Mesenchymal stem cell (in vitro differentiated cells and primary cell): ENCODE data around the gene CCDC152.
A peak's percentile ranks its signal among the peaks of the same experiment; 100 is the strongest.
"Not testable (repeated sequence)": the region's sequence is repeated elsewhere in the genome, so short reads cannot be mapped to it uniquely, and the experiment has no call there.

ENCODE experiments used
- DNase-seq: peaks from one replicate; pipeline ENCODE4 v3.0.0-alpha.2; 2013
- H2AFZ ChIP-seq: one replicate; pipeline ENCODE4 v1.6.1; 2013; ENCODE audit warnings: low read depth, mild to moderate bottlenecking, control low read depth, inconsistent platforms, low read length, moderate library complexity
- H2AK5ac ChIP-seq: 2 replicates; pipeline ENCODE4 v1.6.1; 2013; ENCODE audit warnings: low read length, moderate library complexity, mild to moderate bottlenecking, inconsistent platforms; ENCODE audit not compliant: severe bottlenecking
- H2BK120ac ChIP-seq: one replicate; pipeline ENCODE4 v1.6.1; 2013; ENCODE audit warnings: low read depth, mild to moderate bottlenecking, inconsistent platforms, low read length, moderate library complexity
- H2BK12ac ChIP-seq, 2 experiments: one replicate each; pipeline ENCODE4 v1.6.1; 2013; ENCODE audit warnings: inconsistent platforms in 2 of 2, low read length in 2 of 2, mild to moderate bottlenecking in 2 of 2, moderate library complexity in 2 of 2, control low read depth in 1 of 2
- H2BK15ac ChIP-seq: one replicate; pipeline ENCODE4 v1.6.1; 2013; ENCODE audit warnings: mild to moderate bottlenecking, low read depth, inconsistent platforms; ENCODE audit not compliant: poor library complexity, severe bottlenecking
- H2BK5ac ChIP-seq: 2 replicates; pipeline ENCODE4 v1.6.1; 2013; ENCODE audit warnings: low read depth, mild to moderate bottlenecking, low read length, control low read depth, inconsistent platforms; ENCODE audit not compliant: poor library complexity, severe bottlenecking
- H3K14ac ChIP-seq, 2 experiments: one replicate each; pipeline ENCODE4 v1.6.1; 2013; ENCODE audit warnings: inconsistent platforms in 2 of 2, low read length in 2 of 2, control low read depth in 1 of 2, mild to moderate bottlenecking in 1 of 2, moderate library complexity in 1 of 2
- H3K18ac ChIP-seq, 2 experiments: one replicate each; pipeline ENCODE4 v1.6.1; 2013; ENCODE audit warnings: inconsistent platforms in 2 of 2, low read length in 2 of 2, control low read depth in 1 of 2, low read depth in 1 of 2, mild to moderate bottlenecking in 1 of 2
- H3K23ac ChIP-seq, 2 experiments: one replicate each; pipeline ENCODE4 v1.6.1; 2013; ENCODE audit warnings: inconsistent platforms in 2 of 2, low read length in 2 of 2, mild to moderate bottlenecking in 2 of 2, moderate library complexity in 2 of 2, control low read depth in 1 of 2
- H3K27ac ChIP-seq: 2 replicates; pipeline ENCODE4 v1.5.1; 2013; ENCODE audit warnings: mild to moderate bottlenecking, moderate library complexity, low read length, control low read depth, inconsistent platforms; ENCODE audit not compliant: poor library complexity, severe bottlenecking
- H3K27me3 ChIP-seq, 2 experiments: 2 replicates each; pipeline versions ENCODE4 v1.6.1 to v1.7.0; 2013; ENCODE audit warnings: low read length in 2 of 2, mild to moderate bottlenecking in 2 of 2, moderate library complexity in 2 of 2, control low read depth in 1 of 2, inconsistent platforms in 1 of 2; ENCODE audit not compliant: control insufficient read depth in 1 of 2, insufficient read depth in 1 of 2
- H3K36me3 ChIP-seq, 2 experiments: 2 replicates each; pipeline versions ENCODE4 v1.6.1 to v1.7.0; 2013; ENCODE audit warnings: low read length in 2 of 2, control low read depth in 1 of 2, inconsistent platforms in 1 of 2, low read depth in 1 of 2, mild to moderate bottlenecking in 1 of 2; ENCODE audit not compliant: insufficient read depth in 2 of 2, control insufficient read depth in 1 of 2
- H3K4ac ChIP-seq, 2 experiments: one replicate each; pipeline ENCODE4 v1.6.1; 2013; ENCODE audit warnings: inconsistent platforms in 2 of 2, low read length in 2 of 2, mild to moderate bottlenecking in 2 of 2, moderate library complexity in 2 of 2, control low read depth in 1 of 2, low read depth in 1 of 2
- H3K4me1 ChIP-seq: 2 replicates; pipeline ENCODE4 v1.6.1; 2013; ENCODE audit warnings: low read depth, low read length, control low read depth; ENCODE audit not compliant: control insufficient read depth, insufficient read depth
- H3K4me2 ChIP-seq: 2 replicates; pipeline ENCODE4 v1.6.1; 2013; ENCODE audit warnings: low read length, mild to moderate bottlenecking, inconsistent platforms; ENCODE audit not compliant: poor library complexity, severe bottlenecking
- H3K4me3 ChIP-seq, 2 experiments: 2 replicates each; pipeline versions ENCODE4 v1.5.1 to v1.7.0; 2013; ENCODE audit warnings: low read length in 2 of 2, mild to moderate bottlenecking in 2 of 2, control low read depth in 1 of 2, low read depth in 1 of 2; ENCODE audit not compliant: insufficient read depth in 1 of 2
- H3K79me1 ChIP-seq: replicated peaks from 2 replicates; pipeline ENCODE4 v1.6.1; 2013; ENCODE audit warnings: mild to moderate bottlenecking, control low read depth, low read length, inconsistent platforms; ENCODE audit not compliant: poor library complexity, severe bottlenecking
- H3K9ac ChIP-seq: 2 replicates; pipeline ENCODE4 v1.7.0; 2013; ENCODE audit warnings: mild to moderate bottlenecking, low read length, moderate library complexity
- H3K9me3 ChIP-seq: 2 replicates; pipeline ENCODE4 v1.7.0; 2013; ENCODE audit warnings: mild to moderate bottlenecking, low read length; ENCODE audit not compliant: control insufficient read depth
- H4K8ac ChIP-seq: one replicate; pipeline ENCODE4 v1.6.1; 2013; ENCODE audit warnings: inconsistent platforms, mild to moderate bottlenecking, low read length, moderate library complexity
- H4K91ac ChIP-seq: one replicate; pipeline ENCODE4 v1.6.1; 2013; ENCODE audit warnings: mild to moderate bottlenecking, low read length, inconsistent platforms
- WGBS: methylation state at CpG from one replicate; pipeline ENCODE4 v1.1.7; 2013; ENCODE audit warnings: mixed read lengths; 5-methylcytosine and 5-hydroxymethylcytosine counted together

CCDC152 gene

GRCh38 chr5:42811591-42812446, 55.2 kb downstream of the CCDC152 start, which contains the start of gene SELENOP:
SELENOP (minus strand) TSS chr5:42811892; CDS start chr5:42808353, 3,539 bp downstream.
- Histone ChIP-seq H3K23ac (no peak within 1 kb of the TSS), H2BK12ac (no peak within 1 kb of the TSS), H4K8ac (no peak within 1 kb of the TSS), H3K4ac (peak within 1 kb of the TSS in 1 of 2 experiments; percentile 28), H3K4me2 (peak within 1 kb of the TSS; percentile 39), H3K14ac (no peak within 1 kb of the TSS), H2BK15ac (no peak within 1 kb of the TSS), H3K9ac (peak within 1 kb of the TSS; percentile 95), H2BK120ac (peak within 1 kb of the TSS; percentile 79), H3K4me3 (peak within 1 kb of the TSS in 1 of 2 experiments; percentile 84), H2AFZ (no peak within 1 kb of the TSS), H3K9me3 (no peaks in the 10 kb centered on the region), H4K91ac (no peak within 1 kb of the TSS), H3K27me3 (no peaks in the 10 kb centered on the region), H3K18ac (peak within 1 kb of the TSS; percentile 75), H3K27ac (no peak within 1 kb of the TSS), H3K79me1 (no peaks in the 10 kb centered on the region), H2BK5ac (no peak within 1 kb of the TSS), H2AK5ac (no peak within 1 kb of the TSS), H3K4me1 (peaks cover 3% of the 10 kb centered on the region), H3K36me3 (peaks cover 0 to 20% of the 10 kb centered on the region in 2 experiments)
- peak; percentile 92 for DNase-seq
- WGBS = 29% methylated on average over 4 of the region's 8 CpGs

- Histone ChIP-seq H3K18ac (no peak overlapping the region), H3K27me3 (no peaks in the 10 kb centered on the region), H3K14ac (no peak overlapping the region), H4K91ac (no peak overlapping the region), H3K4ac (no peak overlapping the region), H2BK120ac (no peak overlapping the region), H2BK12ac (no peak overlapping the region), H2BK5ac (no peak overlapping the region), H3K79me1 (no peaks in the 10 kb centered on the region), H2BK15ac (no peak overlapping the region), H4K8ac (no peak overlapping the region), H2AFZ (no peak overlapping the region), H3K9ac (peak overlapping the region; percentile 95), H3K4me1 (peaks cover 3% of the 10 kb centered on the region), H3K9me3 (no peaks in the 10 kb centered on the region), H3K4me2 (no peak overlapping the region), H3K36me3 (peaks cover 0 to 12% of the 10 kb centered on the region in 2 experiments), H3K27ac (no peak overlapping the region), H2AK5ac (no peak overlapping the region), H3K23ac (no peak overlapping the region), H3K4me3 (peak overlapping the region in 1 of 2 experiments; percentile 84)
- WGBS = no CpG with 5 or more reads among the region's 2 CpGs
- DNase-seq = no peak
These were observed 56.0 kb downstream of the CCDC152 start for GRCh38 chr5:42812620-42813019.

- H3K14ac ChIP-seq = no peak overlapping the region
- no peaks in the 10 kb centered on the region for H3K27me3 ChIP-seq
- H2BK15ac ChIP-seq = no peak overlapping the region
- peaks cover 0 to 4% of the 10 kb centered on the region in 2 experiments for H3K36me3 ChIP-seq
- no peaks in the 10 kb centered on the region for H3K79me1 ChIP-seq
- H4K8ac ChIP-seq = peak overlapping the region; percentile 4
- H3K9me3 ChIP-seq = no peaks in the 10 kb centered on the region
- H3K23ac ChIP-seq = no peak overlapping the region
- H2BK12ac ChIP-seq = no peak overlapping the region
- H2AK5ac ChIP-seq = no peak overlapping the region
- no peak overlapping the region for H3K4me3 ChIP-seq
- no peak overlapping the region for H3K9ac ChIP-seq
- no peak overlapping the region for H3K4ac ChIP-seq
- 44% methylated on average over 17 of the region's 19 CpGs for WGBS
- no peak overlapping the region for H4K91ac ChIP-seq
- DNase-seq = no peak
- peak overlapping the region; percentile 7 for H2AFZ ChIP-seq
- H3K4me1 ChIP-seq = peaks cover 3% of the 10 kb centered on the region
- H2BK120ac ChIP-seq = no peak overlapping the region
- no peak overlapping the region for H3K18ac ChIP-seq
- H3K27ac ChIP-seq = no peak overlapping the region
- no peak overlapping the region for H3K4me2 ChIP-seq
- no peak overlapping the region for H2BK5ac ChIP-seq
These were observed 56.9 kb downstream of the CCDC152 start for GRCh38 chr5:42813533-42813932.

GRCh38 chr5:42816546-42816945, 59.9 kb downstream of the CCDC152 start:
- not testable (repeated sequence) for H3K27ac ChIP-seq, H3K4me2 ChIP-seq, H3K4me1 ChIP-seq, H3K27me3 ChIP-seq, H2BK5ac ChIP-seq, H2BK15ac ChIP-seq, H3K4ac ChIP-seq, H3K9ac ChIP-seq, H3K18ac ChIP-seq, H3K79me1 ChIP-seq, H2AFZ ChIP-seq, H2BK120ac ChIP-seq, H2AK5ac ChIP-seq, DNase-seq, H3K23ac ChIP-seq, H3K14ac ChIP-seq, H3K9me3 ChIP-seq, H2BK12ac ChIP-seq, H4K91ac ChIP-seq, H4K8ac ChIP-seq, H3K4me3 ChIP-seq, H3K36me3 ChIP-seq
- WGBS = 100% methylated on average over 2 of the region's 2 CpGs
